Liver (tissue), 3 donors: ENCODE measurements around the gene PAAF1.

Source experiments
- EGR1 ChIP-seq, 2 donors: IDR thresholded peaks; 2 replicates each; pipeline ENCODE4 v1.6.1; 2016 to 2018; ENCODE audit warnings: antibody characterized with exemption in 2 of 2, low read depth in 2 of 2
- FOXA2 ChIP-seq: IDR thresholded peaks from 2 replicates; pipeline ENCODE4 v1.6.1; 2016; ENCODE audit warnings: antibody characterized with exemption
- GABPA ChIP-seq, 2 donors: IDR thresholded peaks in 1 of 2; conservative IDR thresholded peaks in 1 of 2; 2 replicates each; pipeline ENCODE4 v1.6.1; 2016; ENCODE audit warnings: antibody characterized with exemption in 2 of 2, mild to moderate bottlenecking in 1 of 2, moderate library complexity in 1 of 2
- JUND ChIP-seq, 2 donors: IDR thresholded peaks; 2 replicates each; pipeline ENCODE4 v1.6.1; 2016; ENCODE audit warnings: antibody characterized with exemption in 2 of 2
- NR2F2 ChIP-seq: IDR thresholded peaks from 2 replicates; pipeline ENCODE4 v1.6.1; 2016; ENCODE audit warnings: antibody characterized with exemption
- RAD21 ChIP-seq, 2 donors: IDR thresholded peaks; 2 replicates each; pipeline ENCODE4 v1.6.1; 2016; ENCODE audit warnings: antibody characterized with exemption in 2 of 2, mild to moderate bottlenecking in 2 of 2
- RXRA ChIP-seq, 2 donors: IDR thresholded peaks; 2 replicates each; pipeline ENCODE4 v1.6.1; 2017 to 2018; ENCODE audit warnings: antibody characterized with exemption in 2 of 2, mild to moderate bottlenecking in 1 of 2
- SP1 ChIP-seq: IDR thresholded peaks from 2 replicates; pipeline ENCODE4 v1.6.1; 2018; ENCODE audit warnings: antibody characterized with exemption, mild to moderate bottlenecking
- TAF1 ChIP-seq: conservative IDR thresholded peaks from 2 replicates; pipeline ENCODE4 v1.6.1; 2016; ENCODE audit warnings: antibody characterized with exemption, mild to moderate bottlenecking
- YY1 ChIP-seq: IDR thresholded peaks from 2 replicates; pipeline ENCODE4 v1.6.1; 2016; ENCODE audit warnings: antibody characterized with exemption, mild to moderate bottlenecking
- TF ChIP-seq, protein P1 (sequence below): fragments of 150-350 bp; IDR thresholded peaks from 2 replicates; pipeline ENCODE4 v1.5.1; 2017; ENCODE audit warnings: improper control_type of control experiment, low read depth, low read length; ENCODE audit not compliant: missing input control
- TF ChIP-seq, protein P2 (sequence below): IDR thresholded peaks from 2 replicates; pipeline ENCODE4 v1.6.1; 2016; ENCODE audit warnings: antibody characterized with exemption
- TF ChIP-seq, protein P3 (sequence below): IDR thresholded peaks from 2 replicates; pipeline ENCODE4 v1.6.1; 2016; ENCODE audit warnings: antibody characterized with exemption
- TF ChIP-seq, protein P4 (sequence below): IDR thresholded peaks from 2 replicates; pipeline ENCODE4 v1.6.1; 2016; ENCODE audit warnings: antibody characterized with exemption, mild to moderate bottlenecking
- donor health status: healthy.
- donor health status: healthy.

DNA sequence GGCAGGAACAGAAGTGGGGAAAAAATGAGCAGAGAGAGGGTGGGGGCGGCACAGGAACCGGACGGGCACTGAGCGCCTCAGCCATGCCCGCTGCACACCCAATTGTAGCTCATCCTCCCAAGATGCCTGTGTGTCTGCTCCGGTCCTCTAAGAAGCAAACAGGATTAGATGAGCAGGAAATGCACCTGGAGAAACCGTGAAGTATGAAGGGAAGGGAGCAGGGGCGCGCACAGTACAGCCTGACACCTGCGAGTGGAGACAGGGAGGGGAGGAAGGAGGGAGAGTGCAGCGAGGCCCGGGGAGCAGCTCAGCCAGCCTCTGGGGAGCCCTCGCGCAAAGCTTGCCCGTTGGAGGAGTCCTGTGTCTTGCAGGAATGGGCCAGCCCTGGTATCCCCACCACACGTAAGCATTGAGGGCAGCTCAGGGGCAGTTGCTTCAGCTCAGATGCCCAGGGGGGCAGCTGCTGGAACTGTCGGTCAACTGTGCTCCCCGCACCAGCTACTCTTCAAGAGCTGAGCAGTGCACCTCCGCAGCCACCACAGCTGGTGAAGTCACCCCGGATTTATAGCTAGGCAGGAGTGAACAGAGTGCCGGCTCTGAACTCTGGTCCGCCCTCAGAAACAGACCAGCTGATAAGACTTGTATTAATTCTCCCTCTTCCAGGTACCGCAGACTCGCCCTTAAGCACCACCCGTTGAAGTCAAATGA is 81.0 kb downstream of the PAAF1 start:
- TF ChIP-seq EGR1 (IDR thresholded peaks at IDR 0.05; ENCODE audit: low read depth in 2 of 2) (no peak), YY1 (no peak), TAF1 (no peak), RAD21 (IDR thresholded peaks at IDR 0.05) (no peak), RXRA (IDR thresholded peaks at IDR 0.05) (no peak), GABPA (IDR thresholded peaks at IDR 0.05 in 1 of 2, conservative IDR thresholded peaks at IDR 0.05 in 1 of 2) (no peak), SP1 (no peak), NR2F2 (no peak), JUND (IDR thresholded peaks at IDR 0.05) (no peak), FOXA2 (no peak)
- TF ChIP-seq, protein P1, sequence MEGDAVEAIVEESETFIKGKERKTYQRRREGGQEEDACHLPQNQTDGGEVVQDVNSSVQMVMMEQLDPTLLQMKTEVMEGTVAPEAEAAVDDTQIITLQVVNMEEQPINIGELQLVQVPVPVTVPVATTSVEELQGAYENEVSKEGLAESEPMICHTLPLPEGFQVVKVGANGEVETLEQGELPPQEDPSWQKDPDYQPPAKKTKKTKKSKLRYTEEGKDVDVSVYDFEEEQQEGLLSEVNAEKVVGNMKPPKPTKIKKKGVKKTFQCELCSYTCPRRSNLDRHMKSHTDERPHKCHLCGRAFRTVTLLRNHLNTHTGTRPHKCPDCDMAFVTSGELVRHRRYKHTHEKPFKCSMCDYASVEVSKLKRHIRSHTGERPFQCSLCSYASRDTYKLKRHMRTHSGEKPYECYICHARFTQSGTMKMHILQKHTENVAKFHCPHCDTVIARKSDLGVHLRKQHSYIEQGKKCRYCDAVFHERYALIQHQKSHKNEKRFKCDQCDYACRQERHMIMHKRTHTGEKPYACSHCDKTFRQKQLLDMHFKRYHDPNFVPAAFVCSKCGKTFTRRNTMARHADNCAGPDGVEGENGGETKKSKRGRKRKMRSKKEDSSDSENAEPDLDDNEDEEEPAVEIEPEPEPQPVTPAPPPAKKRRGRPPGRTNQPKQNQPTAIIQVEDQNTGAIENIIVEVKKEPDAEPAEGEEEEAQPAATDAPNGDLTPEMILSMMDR, result no peak
- TF ChIP-seq, protein P2, sequence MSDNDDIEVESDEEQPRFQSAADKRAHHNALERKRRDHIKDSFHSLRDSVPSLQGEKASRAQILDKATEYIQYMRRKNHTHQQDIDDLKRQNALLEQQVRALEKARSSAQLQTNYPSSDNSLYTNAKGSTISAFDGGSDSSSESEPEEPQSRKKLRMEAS, result no peak
- TF ChIP-seq, protein P3, sequence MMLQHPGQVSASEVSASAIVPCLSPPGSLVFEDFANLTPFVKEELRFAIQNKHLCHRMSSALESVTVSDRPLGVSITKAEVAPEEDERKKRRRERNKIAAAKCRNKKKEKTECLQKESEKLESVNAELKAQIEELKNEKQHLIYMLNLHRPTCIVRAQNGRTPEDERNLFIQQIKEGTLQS, result no peak
- TF ChIP-seq, protein P4, sequence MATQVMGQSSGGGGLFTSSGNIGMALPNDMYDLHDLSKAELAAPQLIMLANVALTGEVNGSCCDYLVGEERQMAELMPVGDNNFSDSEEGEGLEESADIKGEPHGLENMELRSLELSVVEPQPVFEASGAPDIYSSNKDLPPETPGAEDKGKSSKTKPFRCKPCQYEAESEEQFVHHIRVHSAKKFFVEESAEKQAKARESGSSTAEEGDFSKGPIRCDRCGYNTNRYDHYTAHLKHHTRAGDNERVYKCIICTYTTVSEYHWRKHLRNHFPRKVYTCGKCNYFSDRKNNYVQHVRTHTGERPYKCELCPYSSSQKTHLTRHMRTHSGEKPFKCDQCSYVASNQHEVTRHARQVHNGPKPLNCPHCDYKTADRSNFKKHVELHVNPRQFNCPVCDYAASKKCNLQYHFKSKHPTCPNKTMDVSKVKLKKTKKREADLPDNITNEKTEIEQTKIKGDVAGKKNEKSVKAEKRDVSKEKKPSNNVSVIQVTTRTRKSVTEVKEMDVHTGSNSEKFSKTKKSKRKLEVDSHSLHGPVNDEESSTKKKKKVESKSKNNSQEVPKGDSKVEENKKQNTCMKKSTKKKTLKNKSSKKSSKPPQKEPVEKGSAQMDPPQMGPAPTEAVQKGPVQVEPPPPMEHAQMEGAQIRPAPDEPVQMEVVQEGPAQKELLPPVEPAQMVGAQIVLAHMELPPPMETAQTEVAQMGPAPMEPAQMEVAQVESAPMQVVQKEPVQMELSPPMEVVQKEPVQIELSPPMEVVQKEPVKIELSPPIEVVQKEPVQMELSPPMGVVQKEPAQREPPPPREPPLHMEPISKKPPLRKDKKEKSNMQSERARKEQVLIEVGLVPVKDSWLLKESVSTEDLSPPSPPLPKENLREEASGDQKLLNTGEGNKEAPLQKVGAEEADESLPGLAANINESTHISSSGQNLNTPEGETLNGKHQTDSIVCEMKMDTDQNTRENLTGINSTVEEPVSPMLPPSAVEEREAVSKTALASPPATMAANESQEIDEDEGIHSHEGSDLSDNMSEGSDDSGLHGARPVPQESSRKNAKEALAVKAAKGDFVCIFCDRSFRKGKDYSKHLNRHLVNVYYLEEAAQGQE, result no peak
